GM12865 (cell line): ENCODE measurements around the gene PGM1.
A peak's percentile ranks its signal among the peaks of the same experiment; 100 is the strongest.

ENCODE experiments used
- DNase-seq: peaks from one replicate; pipeline ENCODE4 v3.0.0; 2010; ENCODE audit warnings: low read depth
- H3K4me3 ChIP-seq: 2 replicates; pipeline ENCODE4 v1.5.1; 2011; ENCODE audit warnings: mild to moderate bottlenecking, low read depth, low read length, control low read depth
- TF ChIP-seq, protein P1 (sequence below): IDR thresholded peaks from 2 replicates; pipeline ENCODE4 v1.5.1; 2011; ENCODE audit warnings: low read length, control low read depth, low read depth, inconsistent platforms; ENCODE audit not compliant: insufficient read depth; ENCODE audit errors: missing control alignments

Gene PGM1

DNA sequence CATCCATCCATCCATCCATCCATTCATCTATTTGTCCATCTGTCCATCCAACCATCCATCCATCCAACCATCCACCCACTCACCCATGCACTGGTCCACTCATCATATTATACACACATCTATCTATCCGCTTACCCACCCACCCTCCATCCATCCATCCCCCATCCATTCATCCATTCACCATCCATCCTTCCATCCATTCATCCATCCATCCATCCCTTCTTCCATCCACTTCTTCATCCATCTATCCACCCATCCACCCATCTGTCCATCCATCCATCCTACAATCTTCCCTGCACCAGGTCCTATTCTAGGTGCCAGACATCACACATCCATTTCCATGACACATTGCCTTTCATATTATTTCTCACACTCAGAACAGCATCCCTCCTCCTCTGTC lies 93.5 kb downstream of the PGM1 start:
- DNase-seq: no peak
- TF ChIP-seq, protein P1, sequence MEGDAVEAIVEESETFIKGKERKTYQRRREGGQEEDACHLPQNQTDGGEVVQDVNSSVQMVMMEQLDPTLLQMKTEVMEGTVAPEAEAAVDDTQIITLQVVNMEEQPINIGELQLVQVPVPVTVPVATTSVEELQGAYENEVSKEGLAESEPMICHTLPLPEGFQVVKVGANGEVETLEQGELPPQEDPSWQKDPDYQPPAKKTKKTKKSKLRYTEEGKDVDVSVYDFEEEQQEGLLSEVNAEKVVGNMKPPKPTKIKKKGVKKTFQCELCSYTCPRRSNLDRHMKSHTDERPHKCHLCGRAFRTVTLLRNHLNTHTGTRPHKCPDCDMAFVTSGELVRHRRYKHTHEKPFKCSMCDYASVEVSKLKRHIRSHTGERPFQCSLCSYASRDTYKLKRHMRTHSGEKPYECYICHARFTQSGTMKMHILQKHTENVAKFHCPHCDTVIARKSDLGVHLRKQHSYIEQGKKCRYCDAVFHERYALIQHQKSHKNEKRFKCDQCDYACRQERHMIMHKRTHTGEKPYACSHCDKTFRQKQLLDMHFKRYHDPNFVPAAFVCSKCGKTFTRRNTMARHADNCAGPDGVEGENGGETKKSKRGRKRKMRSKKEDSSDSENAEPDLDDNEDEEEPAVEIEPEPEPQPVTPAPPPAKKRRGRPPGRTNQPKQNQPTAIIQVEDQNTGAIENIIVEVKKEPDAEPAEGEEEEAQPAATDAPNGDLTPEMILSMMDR: no peak
- H3K4me3 ChIP-seq: no peak overlapping the region

DNA sequence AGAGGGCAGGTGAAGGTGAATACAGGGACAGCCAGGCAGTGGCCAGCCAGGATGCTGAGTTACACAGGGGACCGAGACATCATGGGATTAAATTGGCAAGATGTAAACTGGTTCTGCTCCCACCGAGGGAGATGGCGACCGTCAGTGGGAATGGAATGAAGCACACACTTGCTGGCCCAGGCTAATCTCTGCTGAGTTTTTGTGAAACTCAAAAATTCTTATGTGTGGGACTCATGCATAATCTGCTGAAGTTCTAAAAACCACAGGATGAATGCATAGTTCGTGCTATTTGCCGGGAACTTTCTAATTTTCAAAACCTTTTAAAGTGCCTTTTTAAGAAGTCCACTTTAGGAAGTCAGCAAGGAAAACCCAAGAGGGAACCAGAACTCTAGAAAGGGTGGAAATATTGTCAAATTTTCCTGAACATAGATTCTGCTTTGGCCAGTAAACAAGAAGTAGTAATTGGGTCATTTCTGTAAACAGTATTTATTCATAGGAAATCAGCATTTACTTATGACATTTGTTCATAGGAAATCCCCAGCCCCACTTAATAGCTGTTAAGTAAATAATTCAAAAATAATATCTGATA lies 95.2 kb downstream of the PGM1 start:
- TF ChIP-seq, protein P1: no peak
- DNase-seq: no peak
- no peak overlapping the region for H3K4me3 ChIP-seq

DNA sequence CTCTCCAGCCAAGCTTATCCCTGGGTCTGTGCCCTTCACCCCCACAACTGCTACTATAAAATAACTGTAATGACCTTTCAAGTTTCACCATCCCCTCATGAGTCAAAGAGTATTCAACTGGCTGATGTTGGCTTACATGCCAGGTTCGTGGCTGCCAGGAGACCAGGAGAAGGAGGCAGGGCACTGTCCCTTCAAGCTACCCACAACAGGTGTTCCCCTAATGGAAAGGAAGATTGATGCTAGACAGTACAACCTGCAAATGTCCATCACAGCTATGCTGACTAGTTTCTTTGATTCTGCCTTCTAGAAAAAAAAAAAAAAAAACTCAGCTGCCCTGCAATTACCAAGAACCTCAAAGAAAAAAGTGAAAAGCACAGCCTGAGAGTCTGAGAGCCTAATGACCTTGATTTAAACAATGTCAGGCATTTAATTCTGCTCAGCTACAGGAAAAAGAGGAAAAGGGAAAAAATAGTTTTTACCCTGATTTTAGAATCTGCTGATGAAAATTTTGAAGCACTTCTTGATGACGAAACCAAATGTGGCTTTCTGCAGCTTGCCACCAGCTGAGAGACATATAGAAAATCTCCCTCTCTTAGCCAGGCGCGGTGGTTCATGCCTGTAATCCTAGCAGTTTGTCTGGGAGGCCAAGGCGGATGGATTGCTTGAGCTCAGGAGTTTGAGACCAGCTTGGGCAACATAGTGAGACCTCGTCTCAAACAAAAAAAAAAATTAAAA lies 97.9 kb downstream of the PGM1 start:
- no peak for DNase-seq
- no peak overlapping the region for H3K4me3 ChIP-seq
- TF ChIP-seq, protein P1: no peak

DNA sequence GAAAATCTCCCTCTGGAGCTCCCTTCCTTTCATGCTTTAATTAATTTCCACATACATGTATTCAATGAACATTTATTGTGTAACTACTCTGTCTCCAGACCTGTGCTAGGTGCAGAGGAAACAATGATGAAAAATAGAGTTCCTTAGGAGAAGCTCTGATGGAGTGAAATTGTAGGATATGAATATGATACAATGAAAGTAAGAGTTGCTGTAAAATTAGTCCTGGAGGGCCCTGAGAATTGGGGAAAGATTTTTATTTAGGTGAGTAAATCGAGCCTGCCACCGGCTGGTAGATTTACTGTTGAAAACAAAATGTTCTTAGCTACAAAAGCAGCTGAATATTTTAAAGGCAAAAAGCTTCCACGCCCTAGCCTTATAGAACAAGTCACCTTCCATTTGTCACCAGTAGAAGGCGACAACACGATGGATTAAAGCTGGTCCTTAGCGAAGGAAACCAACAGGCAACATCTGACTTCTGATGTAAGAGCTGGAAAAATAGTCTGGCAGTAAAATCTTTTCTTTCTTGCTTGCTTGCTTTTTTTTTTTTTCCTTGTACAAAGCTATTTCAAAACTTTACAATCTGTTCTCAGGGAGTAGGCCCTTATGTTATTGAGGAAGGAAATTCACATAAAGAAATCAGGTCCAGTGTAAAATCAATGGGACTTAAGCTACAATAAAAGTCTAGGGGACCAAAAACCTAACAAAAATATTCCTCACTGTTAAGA lies 98.7 kb downstream of the PGM1 start:
- peak; percentile 68 for DNase-seq
- TF ChIP-seq, protein P1: peak; percentile 72
- H3K4me3 ChIP-seq: no peak overlapping the region

DNA sequence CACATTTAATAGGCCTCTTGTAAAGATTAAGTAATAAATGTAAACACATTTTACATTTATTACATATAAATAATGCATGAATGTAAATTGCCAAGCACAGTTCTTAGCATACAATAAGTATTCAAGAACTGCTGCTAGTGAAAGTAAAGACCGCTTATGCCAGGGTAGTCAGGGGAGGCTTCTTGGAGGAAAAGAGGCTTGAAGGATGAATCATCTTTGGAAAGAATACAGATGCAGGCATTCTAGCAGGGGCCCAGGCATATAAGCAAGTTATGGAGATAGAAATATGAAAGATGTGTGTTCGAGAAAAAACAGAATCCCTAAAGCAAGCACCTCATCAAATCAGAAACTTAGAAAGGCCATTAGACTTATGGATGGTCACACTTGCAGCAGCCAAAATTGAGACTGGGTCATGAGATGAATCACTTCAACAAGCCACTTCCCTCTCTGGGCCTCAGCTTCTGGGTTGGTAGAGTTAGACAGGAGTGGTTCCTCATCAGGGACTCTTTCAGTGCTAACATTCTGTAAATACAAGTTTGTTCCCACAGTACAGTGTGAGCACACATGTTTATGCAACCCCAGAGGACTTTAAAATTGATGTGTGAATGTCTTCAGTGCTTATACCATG lies 100.8 kb downstream of the PGM1 start:
- peak; percentile 26 for DNase-seq
- TF ChIP-seq, protein P1: no peak
- H3K4me3 ChIP-seq: no peak overlapping the region

DNA sequence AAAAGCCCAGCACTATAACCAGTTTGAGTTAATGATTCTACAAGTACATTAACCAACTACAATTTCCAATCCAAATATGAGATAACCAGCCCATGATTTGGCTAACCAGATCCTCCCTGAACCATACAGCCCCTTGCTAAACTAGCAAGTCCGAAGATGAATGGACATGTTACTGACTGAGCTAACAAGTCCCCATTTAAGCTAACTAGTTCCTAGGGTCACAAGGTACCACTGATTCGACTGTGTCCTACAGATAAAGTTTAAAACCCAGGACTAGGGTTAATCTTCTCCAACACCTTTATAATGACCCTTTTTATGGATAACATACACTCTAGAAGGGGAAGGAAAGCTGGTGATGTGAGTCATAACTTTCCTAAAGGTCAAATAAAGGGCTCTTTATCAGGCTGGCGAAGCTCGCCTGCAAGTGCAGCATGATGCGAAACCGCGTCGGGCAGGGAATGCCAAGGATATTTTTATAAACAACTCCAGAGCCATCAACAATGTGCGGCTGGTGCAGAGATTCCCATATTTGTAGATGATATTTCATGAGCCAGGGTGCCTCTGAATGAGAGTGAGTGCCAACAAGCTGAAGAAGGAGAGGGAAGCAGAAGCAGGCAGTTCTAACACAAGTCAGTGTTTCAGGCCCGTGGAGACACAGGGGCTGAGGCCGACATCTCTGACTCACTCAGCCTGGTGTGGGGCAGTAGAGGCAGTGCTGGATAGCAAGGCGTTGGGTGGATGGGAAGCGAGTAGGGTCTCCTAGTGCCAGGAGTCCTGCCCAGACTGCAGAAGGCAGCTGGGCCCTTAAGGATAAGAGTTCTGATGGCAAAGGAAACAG lies 105.0 kb downstream of the PGM1 start:
- DNase-seq: no peak
- TF ChIP-seq, protein P1: no peak
- H3K4me3 ChIP-seq: no peak overlapping the region
